Testis (tissue), 3 donors: Measurements from ENCODE around the gene DOCK9. TPM values are rescaled to one million over a fixed set of nuclear protein-coding genes. Genes with fewer than 3 reads are reported as not detected.

ENCODE experiments used
- DNase-seq: peaks from one replicate; pipeline ENCODE4 v3.0.0-alpha.2; 2019
- H3K27ac ChIP-seq, 2 donors: fragments of 200-600 bp; sonication (generic); one replicate each; pipeline ENCODE4 v1.5.1; 2019
- H3K27me3 ChIP-seq: fragments of 200-600 bp; sonication (generic); one replicate; pipeline ENCODE4 v1.5.1; 2019
- H3K36me3 ChIP-seq: fragments of 200-600 bp; sonication (generic); one replicate; pipeline ENCODE4 v1.5.1; 2017; ENCODE audit warnings: low read depth; ENCODE audit errors: missing control alignments
- H3K4me1 ChIP-seq: fragments of 200-600 bp; sonication (generic); one replicate; pipeline ENCODE4 v1.5.1; 2019
- H3K4me3 ChIP-seq, 2 donors: fragments of 200-600 bp; sonication (generic); one replicate each; pipeline ENCODE4 v1.5.1; 2017 to 2019
- H3K9me3 ChIP-seq: fragments of 200-600 bp; sonication (generic); one replicate; pipeline ENCODE4 v1.5.1; 2017
- CTCF ChIP-seq, 3 experiments: fragments of 450-650 bp in 2 of 3; fragments of 200-600 bp in 1 of 3; sonication (generic) in 1 of 3; IDR thresholded peaks; one replicate each; pipeline ENCODE4 v1.5.1; 2016 to 2019; ENCODE audit warnings: antibody characterized with exemption in 3 of 3, mild to moderate bottlenecking in 2 of 3, moderate library complexity in 1 of 3
- POLR2A ChIP-seq: fragments of 450-650 bp; IDR thresholded peaks from one replicate; pipeline ENCODE4 v1.6.1; 2017; ENCODE audit warnings: antibody characterized with exemption, mild to moderate bottlenecking, moderate library complexity
- WGBS, 2 donors: methylation state at CpG; one replicate each; pipeline ENCODE4 v1.1.5; 2018; 5-methylcytosine and 5-hydroxymethylcytosine counted together
- intact Hi-C: fragments of 100-400 bp; cut with DNase I; formaldehyde crosslinking; loops from one replicate; pipeline ENCODE4 v1.15.1; 2023; ENCODE audit warnings: low total_unique reads
- polyA plus RNA-seq: library from polyadenylated mRNA; stranded (reverse); fragments of 350-450 nt; fragmentation: Illumina TruSeq; extraction: RNeasy Lipid Tissue Mini Kit (QIAGEN cat#74804); gene quantifications from one replicate; pipeline ENCODE4 v1.2.3, GENCODE V29; 2014; ENCODE audit warnings: low read depth, low replicate concordance; ENCODE audit not compliant: insufficient read depth
- total RNA-seq, 2 donors: library from RNA; depleted of rRNA; stranded (reverse); fragments of >200 nt; gene quantifications; one replicate each; pipeline ENCODE4 v1.2.3, GENCODE V29; 2016

The DOCK9 gene
- total and polyA plus RNA-seq, 3 donors from 2014 or later, result 48.0 to 74.9 (median 63.4) TPM

GRCh38 chr13:98950705-98951104, 27.2 kb downstream of the DOCK9 start:
- Histone ChIP-seq H3K27me3 (no peaks in the 10 kb centered on the region), H3K9me3 (no peaks in the 10 kb centered on the region), H3K4me3 (no peak overlapping the region), H3K4me1 (no peaks in the 10 kb centered on the region), H3K27ac (no peak overlapping the region), H3K36me3 (no peaks in the 10 kb centered on the region)
- intact Hi-C loops, result no loop called here
- 90 to 91% methylated on average over 7 of the region's 7 CpGs for WGBS, 2 donors
- DNase-seq, result no peak
- no peak for TF ChIP-seq POLR2A
- TF ChIP-seq CTCF (IDR thresholded peaks at IDR 0.05), result no peak

- no peak overlapping the region for H3K27ac ChIP-seq
These were observed 29.9 kb downstream of the DOCK9 start for GRCh38 chr13:98947925-98948324.

GRCh38 chr13:98945863-98946605, 31.8 kb downstream of the DOCK9 start:
- Histone ChIP-seq H3K27ac (no peak overlapping the region), H3K27me3 (no peaks in the 10 kb centered on the region), H3K9me3 (no peaks in the 10 kb centered on the region), H3K4me3 (no peak overlapping the region), H3K4me1 (no peaks in the 10 kb centered on the region), H3K36me3 (no peaks in the 10 kb centered on the region)
- DNase-seq, result no peak
- intact Hi-C loops, result no loop called here
- 91 to 95% methylated on average over 9 of the region's 9 CpGs for WGBS, 2 donors
- TF ChIP-seq POLR2A (no peak), CTCF (IDR thresholded peaks at IDR 0.05) (no peak)

More at GRCh38 chr13:98947925-98948324, 29.9 kb downstream of the DOCK9 start:
- no peak for TF ChIP-seq POLR2A
- intact Hi-C loops, result no loop called here
- no peak overlapping the region for H3K4me3 ChIP-seq
- 47 to 50% methylated on average over 1 of the region's 1 CpG for WGBS, 2 donors
- no peaks in the 10 kb centered on the region for H3K27me3 ChIP-seq
- no peaks in the 10 kb centered on the region for H3K36me3 ChIP-seq
- DNase-seq, result no peak
- no peaks in the 10 kb centered on the region for H3K4me1 ChIP-seq
- no peaks in the 10 kb centered on the region for H3K9me3 ChIP-seq

GRCh38 chr13:98944336-98944735, 33.5 kb downstream of the DOCK9 start:
- WGBS, 2 donors, result 96% methylated on average over 5 of the region's 5 CpGs
- no peak overlapping the region for H3K27ac ChIP-seq
- H3K4me3 ChIP-seq, result no peak overlapping the region
- TF ChIP-seq POLR2A, result no peak
- no peak for TF ChIP-seq CTCF (IDR thresholded peaks at IDR 0.05)
- H3K9me3 ChIP-seq, result no peaks in the 10 kb centered on the region
- DNase-seq, result no peak
- intact Hi-C loops, result no loop called here
- H3K36me3 ChIP-seq, result no peaks in the 10 kb centered on the region
- no peaks in the 10 kb centered on the region for H3K27me3 ChIP-seq
- H3K4me1 ChIP-seq, result no peaks in the 10 kb centered on the region

- intact Hi-C loops, result no loop called here
- TF ChIP-seq CTCF (IDR thresholded peaks at IDR 0.05) (no peak), POLR2A (no peak)
- Histone ChIP-seq H3K27me3 (no peaks in the 10 kb centered on the region), H3K27ac (no peak overlapping the region), H3K4me1 (no peaks in the 10 kb centered on the region), H3K9me3 (no peaks in the 10 kb centered on the region), H3K4me3 (no peak overlapping the region), H3K36me3 (no peaks in the 10 kb centered on the region)
- no peak for DNase-seq
- 90 to 97% methylated on average over 3 of the region's 3 CpGs for WGBS, 2 donors
These were observed 34.9 kb downstream of the DOCK9 start for GRCh38 chr13:98942997-98943396.
